ENCODE results near the gene NPFFR2.

- TF ChIP-seq POLR2AphosphoS5 (IDR thresholded peaks at IDR 0.05; ENCODE audit: low read depth, low read length) (no peak), TAF1 (IDR thresholded peaks at IDR 0.05; ENCODE audit: borderline replicate concordance, insufficient read depth, low read length) (no peak), SIN3A (IDR thresholded peaks at IDR 0.05; ENCODE audit: borderline replicate concordance, insufficient read depth, low read length) (no peak)
Observed at GRCh38 chr4:72076562-72076961, 44.8 kb downstream of the NPFFR2 start.
